ENCODE data around the gene CCT3. TPM values are rescaled to one million over a fixed set of nuclear protein-coding genes. Genes with fewer than 3 reads are reported as not detected.

Gene CCT3
- total RNA-seq, result 510 and 886 TPM in 2 replicates

GRCh38 chr1:156338180-156338976 lies at the start of gene CCT3, which contains the start of gene TSACC:
Gene CCT3, minus strand, starts transcription at chr1:156338292. Its CDS starts 108 bp downstream, at chr1:156338184.
Gene TSACC, plus strand, starts transcription at chr1:156338526. Its CDS starts 1,232 bp downstream, at chr1:156339758.

GRCh38 chr1:156368889-156369684 lies 31.0 kb upstream of the CCT3 start, which contains the start of gene RHBG:
Gene RHBG, plus strand, starts transcription at chr1:156369211. Its CDS starts 39 bp downstream, at chr1:156369250.

DNA sequence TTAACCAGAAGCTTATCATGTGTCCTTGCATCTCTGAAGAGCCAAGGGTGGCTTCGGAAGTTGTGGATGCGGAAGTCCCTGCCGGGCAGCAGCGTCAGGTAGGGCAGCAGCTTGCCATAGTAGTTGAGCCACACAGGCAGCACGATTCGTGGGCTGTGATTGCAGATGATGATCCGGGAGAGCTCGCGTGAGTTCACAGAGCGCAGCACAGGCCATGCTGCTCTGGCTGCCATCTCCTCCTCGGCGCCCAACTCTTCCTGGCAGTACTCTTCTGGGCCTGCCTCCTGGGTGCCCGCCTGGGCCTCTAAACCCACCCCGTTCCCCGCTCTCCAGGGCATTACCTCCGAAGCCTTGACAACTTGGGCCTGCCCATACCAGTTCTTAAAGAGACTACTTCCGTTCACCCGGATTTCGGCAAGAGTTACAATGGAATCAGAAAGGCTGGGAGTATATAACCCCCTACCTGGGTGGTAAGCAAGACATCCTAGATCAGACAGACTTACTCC lies 39.2 kb downstream of the CCT3 start, which contains the start of gene VHLL:
VHLL (minus strand) TSS at position 456 of the 506 bp plus-strand sequence; CDS start at position 338, 118 bp downstream.

GRCh38 chr1:156295391-156295947 lies 42.6 kb downstream of the CCT3 start, which contains the start of gene GLMP:
Gene GLMP, minus strand, starts transcription at chr1:156295679. Its CDS starts 34 bp downstream, at chr1:156295645.

GRCh38 chr1:156284112-156284511 lies 54.0 kb downstream of the CCT3 start, which contains the start of gene TMEM79:
Gene TMEM79, plus strand, starts transcription at chr1:156284325. Its CDS starts 902 bp downstream, at chr1:156285227.

GRCh38 chr1:156282479-156283222 lies 55.4 kb downstream of the CCT3 start, which contains the start of gene SMG5:
Gene SMG5, minus strand, starts transcription at chr1:156282825. Its CDS starts 145 bp downstream, at chr1:156282680.

Other genes with a start within 250 kb of the CCT3 start
- gene LMNA, start 223.6 kb downstream of the CCT3 start, total RNA-seq, result 515 and 1,414 TPM in 2 replicates
- gene SEMA4A, start 184.7 kb downstream of the CCT3 start, total RNA-seq, result 0.19 and 1.7 TPM in 2 replicates
- 4.8 and 10.5 TPM in 2 replicates for gene SLC25A44, start 144.2 kb downstream of the CCT3 start, total RNA-seq
- gene PMF1, start 125.3 kb downstream of the CCT3 start, total RNA-seq, result 17.8 and 35.7 TPM in 2 replicates
- under 0.01 and 0.85 TPM in 2 replicates for gene BGLAP, start 96.1 kb downstream of the CCT3 start, total RNA-seq
- gene PAQR6, start 90.2 kb downstream of the CCT3 start, total RNA-seq, result 0.19 and 0.28 TPM in 2 replicates
- gene SMG5, start 55.5 kb downstream of the CCT3 start, total RNA-seq, result 47.6 and 48.1 TPM in 2 replicates
- 1.3 and 1.4 TPM in 2 replicates for gene TMEM79, start 54.0 kb downstream of the CCT3 start, total RNA-seq
- gene GLMP, start 42.6 kb downstream of the CCT3 start, total RNA-seq, result 30.3 and 79.2 TPM in 2 replicates
- gene VHLL, start 39.0 kb downstream of the CCT3 start, total RNA-seq, result 0.96 TPM in 1 of 2 replicates, not detected in the other
- gene TSACC, start 234 bp upstream of the CCT3 start, total RNA-seq, result 0.28 TPM in 1 of 2 replicates, not detected in the other
- not detected in 2 replicates for gene RHBG, start 30.9 kb upstream of the CCT3 start, total RNA-seq
- gene MEF2D, start 162.5 kb upstream of the CCT3 start, total RNA-seq, result 3.1 and 4.5 TPM in 2 replicates
- 2.8 and 31.2 TPM in 2 replicates for gene IQGAP3, start 234.3 kb upstream of the CCT3 start, total RNA-seq
- gene TTC24, start 241.4 kb upstream of the CCT3 start, total RNA-seq, result not detected in 2 replicates